GM12873 (cell line): Measurements from ENCODE around the gene PARP6.

Source experiments
- CTCF ChIP-seq: IDR thresholded peaks from 2 replicates; pipeline ENCODE4 v1.5.1; 2012; ENCODE audit warnings: low read depth, mild to moderate bottlenecking, moderate library complexity, low read length, control low read depth; ENCODE audit not compliant: insufficient read depth; ENCODE audit errors: missing control alignments

Gene PARP6

DNA sequence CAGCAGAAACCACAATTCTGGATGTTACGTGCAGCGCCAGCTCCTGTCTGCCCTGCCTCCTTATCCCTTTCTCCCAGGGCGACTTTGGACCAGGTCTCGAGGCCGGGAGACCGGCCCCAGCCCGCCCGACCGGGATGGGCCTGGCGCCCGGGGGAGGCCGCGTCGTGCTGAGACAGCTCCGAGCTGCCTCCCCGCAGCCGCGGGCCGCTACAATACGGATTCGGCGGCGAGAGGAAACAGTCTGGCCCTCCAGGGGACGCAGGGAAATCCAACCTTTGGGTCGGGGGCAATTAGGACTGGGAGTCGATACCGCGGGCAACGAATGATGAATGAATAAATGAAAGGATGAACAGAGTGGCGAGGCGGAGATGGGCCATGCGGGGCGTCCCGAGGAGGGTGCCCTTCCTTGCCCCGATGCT lies 75.3 kb downstream of the PARP6 start:
- no peak for TF ChIP-seq CTCF

DNA sequence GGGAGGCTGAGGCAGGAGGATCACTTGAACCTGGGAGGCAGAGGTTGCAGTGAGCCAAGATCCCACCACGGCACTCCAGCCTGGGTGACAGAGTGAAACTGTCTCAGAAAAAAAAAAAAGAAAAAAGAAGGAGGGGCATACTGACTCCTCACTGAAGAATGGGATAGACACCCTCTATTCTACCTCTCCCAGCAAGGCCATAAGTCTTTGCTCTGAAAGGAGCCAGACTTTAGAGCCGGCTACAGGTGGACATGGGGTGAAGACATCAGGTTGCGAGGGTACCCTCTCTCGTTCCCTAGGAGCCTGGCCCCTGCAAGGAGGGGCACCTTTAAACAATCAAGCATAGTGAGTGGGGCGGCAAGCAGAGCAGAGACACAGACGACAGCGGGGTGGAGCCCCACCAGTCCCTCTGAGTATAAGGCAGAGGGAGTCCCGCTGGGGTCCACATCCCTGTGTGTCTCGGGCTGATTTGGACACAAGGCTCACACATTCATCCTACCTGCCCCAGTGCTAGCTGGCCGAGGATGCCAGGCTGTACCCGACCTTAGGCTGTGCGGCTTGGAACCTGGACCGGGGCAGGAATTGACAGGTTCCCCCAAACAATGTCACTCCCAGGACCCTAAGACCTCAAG lies 75.8 kb downstream of the PARP6 start:
- no peak for TF ChIP-seq CTCF

- no peak for TF ChIP-seq CTCF
Measured at GRCh38 chr15:72195101-72195511, 77.2 kb downstream of the PARP6 start.

GRCh38 chr15:72193836-72194396 lies 78.4 kb downstream of the PARP6 start:
- TF ChIP-seq CTCF = no peak

GRCh38 chr15:72192416-72192815 lies 79.9 kb downstream of the PARP6 start:
- no peak for TF ChIP-seq CTCF
